GM18526 (cell line): ENCODE measurements around the gene TPSB2.

Experiments used
- POLR2A ChIP-seq: IDR thresholded peaks from 3 replicates; pipeline ENCODE4 v1.6.1; 2011; ENCODE audit not compliant: insufficient read length; ENCODE audit errors: extremely low read depth

Gene TPSB2

GRCh38 chr16:1198194-1198593, 31.8 kb downstream of the TPSB2 start:
- TF ChIP-seq POLR2A, result no peak

GRCh38 chr16:1197237-1197866, 32.6 kb downstream of the TPSB2 start:
- TF ChIP-seq POLR2A, result no peak

DNA sequence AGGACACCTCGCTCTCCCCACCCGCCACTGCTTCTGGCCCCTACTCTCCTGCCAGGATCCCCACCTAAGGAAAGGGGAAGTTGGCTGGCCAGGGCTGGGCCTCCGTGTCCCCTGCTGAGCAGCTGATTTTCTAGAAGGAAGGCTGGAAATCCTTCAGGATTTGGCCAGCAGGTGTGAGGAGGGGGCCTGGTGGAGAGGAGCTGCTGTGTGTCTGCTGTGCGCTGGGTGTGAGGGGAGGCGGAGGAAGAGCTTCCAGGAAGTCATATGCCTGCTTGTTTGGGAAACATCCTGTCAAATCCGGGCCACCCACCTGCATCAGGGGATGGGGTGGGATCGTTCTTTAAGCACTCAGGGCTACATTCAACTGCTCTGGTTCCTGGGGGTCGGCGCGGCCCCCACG, 33.5 kb downstream of the TPSB2 start:
- no peak for TF ChIP-seq POLR2A

DNA sequence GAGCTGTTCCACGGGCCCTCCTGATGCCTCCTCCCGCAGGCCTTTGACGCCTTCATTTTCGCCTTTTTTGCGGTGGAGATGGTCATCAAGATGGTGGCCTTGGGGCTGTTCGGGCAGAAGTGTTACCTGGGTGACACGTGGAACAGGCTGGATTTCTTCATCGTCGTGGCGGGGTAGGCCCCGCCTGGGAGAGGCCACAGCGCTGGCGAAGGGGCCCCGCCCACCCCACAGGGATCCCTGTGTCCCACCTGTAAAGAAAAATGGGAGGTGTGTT, 34.7 kb downstream of the TPSB2 start:
- TF ChIP-seq POLR2A, result no peak

DNA sequence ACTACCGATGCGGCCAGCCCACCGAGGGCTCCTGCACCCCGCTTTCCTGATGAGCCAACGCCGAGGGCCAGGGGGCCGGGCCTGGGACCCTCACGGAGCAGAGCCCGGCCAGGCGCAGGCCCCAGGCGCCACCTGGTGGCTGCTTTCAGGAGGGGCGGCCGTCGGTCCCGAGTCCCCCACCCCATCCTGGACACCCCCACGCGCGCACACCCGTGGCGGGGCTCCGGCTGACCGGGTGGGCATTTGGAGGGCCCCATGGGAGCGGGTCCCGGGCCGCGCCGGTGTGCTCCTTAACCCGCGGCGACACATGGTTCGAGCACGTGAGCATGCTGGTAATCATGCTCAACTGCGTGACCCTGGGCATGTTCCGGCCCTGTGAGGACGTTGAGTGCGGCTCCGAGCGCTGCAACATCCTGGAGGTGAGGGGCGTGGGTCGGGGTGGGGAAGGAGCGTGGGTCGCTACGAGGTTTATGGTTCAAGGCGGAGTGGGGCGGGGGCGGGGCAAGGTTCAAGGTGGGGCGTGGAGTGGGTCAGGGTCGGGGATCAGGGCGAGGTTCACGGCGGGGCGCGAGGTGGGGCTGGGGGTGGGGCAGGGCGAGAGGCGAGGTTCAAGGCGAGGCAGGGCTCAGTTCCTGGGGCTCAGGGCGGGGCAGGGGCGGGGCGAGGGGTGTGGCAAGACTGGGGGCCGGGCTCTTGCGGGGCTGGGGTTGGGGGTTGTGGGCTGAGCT, 35.2 kb downstream of the TPSB2 start:
- TF ChIP-seq POLR2A, result no peak

DNA sequence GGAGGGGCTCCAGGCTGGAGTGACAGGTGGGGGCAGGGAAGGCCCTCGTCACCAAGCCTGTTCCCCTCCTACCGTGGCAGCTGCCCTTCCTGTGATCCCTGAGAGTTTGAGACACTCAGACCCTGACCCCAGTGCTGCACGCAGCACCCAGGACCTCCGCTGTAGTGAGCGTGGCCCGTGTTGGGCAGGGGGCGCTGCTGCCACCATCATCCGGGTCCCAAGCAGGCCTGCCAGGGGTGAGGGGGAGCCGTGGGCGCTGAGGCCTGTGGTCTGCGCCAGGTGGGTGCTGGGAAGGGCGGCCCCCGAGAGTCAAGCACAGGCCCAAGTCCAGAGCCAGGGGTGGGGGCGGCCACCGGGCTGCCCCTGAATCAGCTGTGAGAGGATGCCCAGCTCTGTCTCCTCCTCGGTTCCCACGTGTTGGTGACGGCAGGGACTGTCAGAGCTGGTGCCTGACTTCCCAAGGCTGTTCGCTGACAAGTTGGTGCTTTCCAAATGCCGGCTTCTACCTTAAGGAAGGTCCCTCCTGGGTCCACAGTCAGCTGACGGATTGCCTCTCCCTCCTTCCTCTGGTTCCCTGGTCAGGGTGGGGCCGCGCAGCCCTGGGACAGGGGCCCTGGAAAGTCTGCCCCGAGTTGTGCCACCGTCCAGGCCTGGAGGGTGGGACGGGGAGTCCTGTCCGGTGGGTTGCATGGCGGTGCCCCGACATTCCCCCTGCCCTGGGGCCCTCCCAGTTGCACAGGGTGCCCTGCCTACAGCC, 36.0 kb downstream of the TPSB2 start:
- TF ChIP-seq POLR2A, result no peak

DNA sequence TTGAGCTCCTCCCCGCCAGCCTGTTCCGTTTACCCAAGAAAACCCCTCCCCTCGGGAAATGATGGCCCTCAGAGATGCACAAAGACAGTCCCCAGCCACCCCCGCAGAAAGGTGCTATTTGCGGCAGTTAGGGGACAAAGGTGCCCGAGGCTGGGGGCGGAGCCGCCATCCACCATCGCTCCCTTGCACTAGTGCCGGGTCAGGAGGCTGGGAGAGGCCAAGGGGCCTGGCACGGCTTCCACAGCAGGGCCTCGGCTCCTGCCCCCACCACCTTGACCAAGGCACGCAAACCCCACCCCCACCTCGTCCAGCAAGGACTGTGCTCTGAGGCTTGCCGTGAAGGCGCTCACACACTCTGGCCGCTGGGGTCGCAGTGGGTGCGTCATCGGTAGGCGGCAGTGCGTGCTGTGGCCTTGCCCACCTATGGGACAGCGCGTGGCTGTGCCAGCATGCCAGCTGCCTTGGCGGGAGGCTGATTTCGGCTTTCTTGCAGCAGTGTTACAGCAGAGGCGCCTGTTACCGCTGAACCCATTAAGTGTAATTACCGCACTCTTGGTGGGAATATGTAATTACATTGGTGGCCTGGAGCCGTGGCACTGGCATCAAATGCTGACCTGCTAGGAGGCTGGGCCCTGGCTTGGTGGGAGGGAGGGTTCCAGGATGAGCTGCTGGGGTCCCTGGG, 36.7 kb downstream of the TPSB2 start:
- TF ChIP-seq POLR2A, result no peak

GRCh38 chr16:1192384-1193073, 37.5 kb downstream of the TPSB2 start:
- no peak for TF ChIP-seq POLR2A

DNA sequence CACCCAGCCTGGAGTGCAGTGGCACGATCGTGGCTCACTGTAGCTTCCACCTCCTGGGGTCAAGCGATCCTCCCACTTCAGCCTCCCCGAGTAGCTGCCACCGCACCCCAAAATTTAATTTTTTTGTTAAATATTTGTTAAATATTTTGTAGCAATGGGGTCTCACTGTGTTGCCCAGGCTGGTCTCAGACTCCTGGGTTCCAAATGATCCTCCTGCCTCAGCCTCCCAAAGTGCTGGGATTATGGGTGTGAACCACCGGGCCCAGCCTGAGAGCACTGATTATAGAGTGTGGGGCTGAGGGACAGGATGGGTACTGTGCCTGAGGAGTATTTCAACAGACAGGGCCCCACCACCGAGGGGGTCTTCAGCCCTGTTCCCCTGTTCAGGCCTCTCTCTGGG, 40.5 kb downstream of the TPSB2 start:
- no peak for TF ChIP-seq POLR2A

- no peak for TF ChIP-seq POLR2A
Measured at GRCh38 chr16:1188432-1189189, 41.4 kb downstream of the TPSB2 start.

DNA sequence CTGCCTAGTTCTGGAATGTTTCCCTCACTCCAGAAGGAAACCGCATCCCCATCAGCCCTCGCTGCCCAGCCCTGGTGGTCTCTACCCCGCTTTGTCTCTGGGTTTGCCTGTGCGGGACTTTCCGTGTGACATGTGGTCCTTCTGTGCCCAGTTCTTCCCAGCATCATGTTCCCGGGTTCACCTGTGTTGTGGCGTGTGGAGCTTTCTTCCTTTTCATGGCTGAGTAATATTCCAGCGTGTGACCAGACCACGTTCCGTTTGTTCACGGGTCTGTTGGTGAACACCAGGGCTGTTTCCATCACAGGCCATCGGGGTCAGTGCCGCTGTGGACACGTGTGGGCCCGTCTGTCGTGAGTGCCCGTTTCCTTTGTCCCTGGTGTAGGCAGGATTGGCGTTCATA, 45.0 kb downstream of the TPSB2 start:
- no peak for TF ChIP-seq POLR2A

- TF ChIP-seq POLR2A, result no peak
Measured at GRCh38 chr16:1184156-1184868, 45.7 kb downstream of the TPSB2 start.

GRCh38 chr16:1182950-1183907, 46.8 kb downstream of the TPSB2 start:
- TF ChIP-seq POLR2A, result no peak
